ENCODE results near the gene GMPPA.

The GMPPA gene

DNA sequence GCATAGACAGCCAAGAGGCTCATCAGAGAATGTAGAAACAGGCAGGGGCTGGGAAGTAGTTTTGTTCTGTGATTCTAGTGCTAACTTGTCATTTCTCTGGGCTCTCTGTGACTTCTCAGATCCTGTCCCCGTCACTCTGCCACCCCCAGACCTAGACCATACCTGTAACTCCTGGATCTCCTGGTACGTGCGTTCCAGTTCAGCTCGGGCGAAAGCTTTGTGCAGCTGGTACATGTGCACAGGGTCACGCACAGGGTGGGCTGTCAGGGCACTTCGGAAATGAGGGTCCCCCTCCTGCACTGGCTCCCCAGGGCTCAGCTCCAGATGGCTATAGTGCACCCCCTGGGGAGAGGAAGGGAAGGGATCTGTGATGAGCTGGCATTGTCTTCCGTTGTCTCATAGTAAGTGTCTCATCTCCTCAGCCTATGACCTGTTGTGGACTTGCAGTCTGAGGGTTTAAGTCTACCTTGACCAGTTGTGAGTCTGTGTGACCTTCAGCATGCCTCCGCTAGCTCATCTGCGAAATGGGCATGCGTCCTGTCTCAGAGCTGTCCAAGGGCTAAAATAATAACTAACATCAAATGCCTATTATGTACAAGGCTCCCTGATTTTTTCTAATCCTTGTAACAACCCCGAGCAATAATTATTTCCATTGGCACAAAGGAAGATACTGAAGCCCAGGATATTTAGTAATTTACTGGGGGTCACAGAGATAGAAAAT is 42.3 kb downstream of the GMPPA start:
- DNase-seq, result no peak

DNA sequence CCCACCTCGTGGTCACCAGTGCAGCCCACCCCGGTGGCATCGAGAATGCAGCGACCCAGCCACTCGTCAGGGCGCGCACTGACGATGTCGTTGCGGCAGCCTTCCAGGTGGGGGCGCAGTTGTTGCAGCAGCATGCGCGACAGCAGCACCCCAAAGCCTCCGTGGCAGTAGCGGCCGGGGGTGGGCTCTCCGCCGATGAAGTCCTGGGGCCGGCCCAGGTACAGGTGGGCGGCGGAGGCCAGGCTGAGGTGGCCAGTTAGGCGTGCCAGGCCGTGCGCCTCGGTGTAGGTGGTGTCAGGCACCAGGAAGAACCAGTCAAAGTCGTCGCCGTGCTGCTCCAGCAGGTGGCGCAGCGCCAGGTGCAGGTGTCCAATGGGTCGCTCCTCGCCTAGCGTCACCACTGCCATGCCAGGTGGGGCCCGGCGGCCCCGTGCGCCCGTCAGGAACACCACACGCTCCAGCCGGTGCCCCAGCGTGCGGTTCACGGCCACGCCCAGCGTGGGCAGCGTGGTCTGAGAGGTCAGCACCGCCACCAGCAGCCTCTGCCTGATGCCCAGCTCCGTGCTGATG is 43.0 kb downstream of the GMPPA start:
- DNase-seq, result peak; percentile 34

DNA sequence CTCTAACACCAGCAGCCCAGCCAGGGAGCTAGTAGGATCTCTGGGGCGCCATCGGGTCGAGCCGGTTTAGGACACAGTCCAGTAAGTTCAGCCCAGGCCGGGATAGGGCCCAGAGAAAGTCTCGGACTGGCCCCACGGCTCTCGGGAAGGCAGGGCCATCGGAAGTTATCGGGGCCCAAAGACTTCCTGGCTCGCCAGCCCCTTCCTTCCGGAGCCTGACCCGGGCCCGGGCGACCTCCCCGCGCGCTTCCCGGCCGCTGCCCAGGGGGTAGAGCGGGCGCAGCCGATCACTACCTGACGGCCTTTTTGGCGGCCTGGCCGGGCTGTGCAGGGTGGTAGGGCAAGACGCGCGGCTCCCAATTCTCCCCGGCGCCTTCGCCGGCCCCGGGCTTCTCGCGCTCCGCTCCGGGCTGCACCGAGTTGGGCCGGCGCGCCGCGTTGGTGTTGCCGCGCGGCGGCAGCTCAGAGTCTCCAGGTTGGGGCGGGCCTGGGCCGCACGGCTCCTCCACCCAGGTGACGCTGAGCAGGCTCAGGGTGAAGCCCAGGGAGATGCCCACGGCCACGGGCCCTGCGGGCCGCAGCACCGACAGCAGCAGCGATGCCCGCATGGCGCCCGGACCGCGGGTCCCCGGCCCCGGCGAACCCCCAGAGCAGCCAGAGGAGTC is 44.4 kb downstream of the GMPPA start:
- peak; percentile 55 for DNase-seq

DNA sequence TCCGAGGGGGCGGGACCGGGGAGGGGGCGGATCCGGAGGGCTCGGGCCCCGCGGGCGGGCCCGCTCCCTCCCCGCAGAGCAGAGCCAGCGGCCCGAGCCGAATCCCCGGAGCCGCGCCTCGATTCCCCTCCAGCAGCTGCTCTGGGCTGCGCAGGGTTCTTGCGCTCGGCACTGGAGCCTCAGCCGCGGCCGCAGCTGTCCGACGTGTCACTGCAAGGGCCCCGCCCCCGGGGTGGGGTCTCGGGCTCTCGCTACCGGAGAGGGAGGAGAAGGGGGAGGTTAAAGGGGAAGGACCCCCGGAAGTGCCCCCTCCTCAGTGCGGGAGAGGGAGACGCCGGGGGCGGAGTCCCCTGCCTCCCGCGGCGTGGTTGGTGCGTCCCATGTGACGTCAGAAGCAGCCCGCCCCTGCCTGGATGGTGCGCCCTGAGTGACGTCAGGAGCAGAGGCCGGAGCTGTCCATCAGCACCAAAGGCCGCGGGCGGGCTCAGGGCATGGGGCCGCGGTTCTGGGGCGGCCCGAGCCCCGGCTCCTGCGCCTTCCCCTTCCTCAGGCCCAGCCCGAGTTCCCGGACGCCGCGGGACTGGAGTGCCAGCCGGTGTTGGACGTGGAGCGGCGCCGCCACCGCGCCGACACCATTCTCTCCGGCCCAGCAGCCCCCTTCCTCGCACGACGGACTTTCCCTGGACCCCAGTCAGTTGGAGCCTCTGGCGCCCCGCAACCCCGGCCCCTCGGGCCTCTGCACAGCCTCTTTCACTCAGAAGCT is 45.1 kb downstream of the GMPPA start, which contains the start of the genes CHPF and TMEM198:
Gene CHPF, minus strand, starts transcription at position 214 of the 763 bp plus-strand sequence. CDS start 271 bp downstream, outside the sequence.
Gene TMEM198, plus strand, starts transcription at position 433 of the 763 bp plus-strand sequence. CDS start 700 bp downstream, outside the sequence.
- peak; percentile 98 for DNase-seq

DNA sequence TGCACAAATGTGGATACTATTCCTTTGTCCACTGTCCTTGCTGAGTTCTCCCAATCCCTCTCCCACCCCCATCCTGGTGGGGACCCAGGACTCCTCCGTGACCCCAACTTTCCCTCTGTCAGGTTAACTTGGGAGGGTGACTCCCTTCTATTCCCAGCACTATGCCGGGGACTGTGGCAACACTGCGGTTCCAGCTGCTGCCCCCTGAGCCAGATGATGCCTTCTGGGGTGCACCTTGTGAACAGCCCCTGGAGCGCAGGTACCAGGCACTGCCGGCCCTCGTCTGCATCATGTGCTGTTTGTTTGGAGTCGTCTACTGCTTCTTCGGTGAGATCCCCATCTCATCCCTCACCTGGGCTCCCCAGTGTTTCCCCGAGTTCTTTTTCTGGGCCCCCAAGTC is 45.9 kb downstream of the GMPPA start:
- no peak for DNase-seq

DNA sequence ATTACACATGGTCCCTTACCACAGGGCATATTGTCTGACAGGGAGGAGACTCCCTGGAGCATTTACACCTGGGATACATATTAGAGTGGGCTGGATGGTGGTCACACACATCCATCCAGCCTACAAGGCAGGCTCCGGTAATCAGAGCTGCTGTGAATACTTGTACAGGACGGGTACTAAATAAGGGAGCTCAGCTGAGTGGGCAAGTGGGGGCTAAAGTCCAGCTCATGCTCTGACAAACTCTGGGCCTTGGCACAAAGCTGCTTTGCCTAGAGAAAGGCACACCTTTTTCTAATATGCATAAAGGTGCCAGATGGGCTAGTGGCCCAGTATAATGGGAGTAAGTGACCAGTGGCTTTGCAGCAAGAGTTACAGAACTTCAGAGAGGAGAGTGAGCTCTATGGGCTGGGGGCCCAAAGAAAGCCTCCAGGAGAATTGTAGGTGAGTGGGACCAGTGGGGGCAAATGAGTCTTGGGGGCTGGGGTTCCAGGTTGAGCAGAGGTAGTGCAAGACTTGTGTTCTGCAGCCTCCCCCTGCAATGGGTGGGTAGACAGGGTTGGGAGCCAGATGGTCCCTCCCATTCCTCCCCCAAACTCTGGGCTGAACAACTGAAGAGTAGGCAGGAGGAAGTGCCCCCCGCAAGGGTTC is 46.7 kb downstream of the GMPPA start:
- DNase-seq, result no peak

DNA sequence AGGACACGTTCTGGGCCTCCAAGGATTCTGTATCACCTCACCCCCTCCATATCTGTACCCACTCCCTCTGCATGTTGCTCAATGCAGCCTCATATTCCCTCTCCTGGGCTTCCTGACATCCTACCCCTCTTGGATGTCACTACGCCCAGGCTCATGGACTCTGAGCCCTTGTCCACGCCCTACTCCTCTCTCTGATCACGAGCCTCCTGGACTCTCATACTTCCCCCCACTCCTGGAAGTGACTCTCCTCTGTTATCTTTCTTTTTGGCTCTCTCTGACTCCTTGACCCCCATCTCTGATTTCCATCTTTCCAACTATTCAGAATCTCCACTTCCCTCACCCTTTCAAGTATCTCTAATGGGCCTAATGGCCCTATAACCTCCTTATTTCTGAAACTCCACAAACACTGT is 47.3 kb downstream of the GMPPA start:
- DNase-seq, result no peak

DNA sequence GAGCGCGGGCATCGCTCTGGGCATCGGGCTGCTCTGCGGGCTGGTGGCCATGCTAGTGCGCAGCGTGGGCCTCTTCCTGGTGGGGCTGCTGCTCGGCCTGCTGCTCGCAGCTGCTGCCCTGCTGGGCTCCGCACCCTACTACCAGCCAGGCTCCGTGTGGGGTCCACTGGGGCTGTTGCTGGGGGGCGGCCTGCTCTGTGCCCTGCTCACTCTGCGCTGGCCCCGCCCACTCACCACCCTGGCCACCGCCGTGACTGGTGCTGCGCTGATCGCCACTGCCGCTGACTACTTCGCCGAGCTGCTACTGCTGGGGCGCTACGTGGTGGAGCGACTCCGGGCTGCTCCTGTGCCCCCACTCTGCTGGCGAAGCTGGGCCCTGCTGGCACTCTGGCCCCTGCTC is 48.9 kb downstream of the GMPPA start:
- DNase-seq, result no peak

DNA sequence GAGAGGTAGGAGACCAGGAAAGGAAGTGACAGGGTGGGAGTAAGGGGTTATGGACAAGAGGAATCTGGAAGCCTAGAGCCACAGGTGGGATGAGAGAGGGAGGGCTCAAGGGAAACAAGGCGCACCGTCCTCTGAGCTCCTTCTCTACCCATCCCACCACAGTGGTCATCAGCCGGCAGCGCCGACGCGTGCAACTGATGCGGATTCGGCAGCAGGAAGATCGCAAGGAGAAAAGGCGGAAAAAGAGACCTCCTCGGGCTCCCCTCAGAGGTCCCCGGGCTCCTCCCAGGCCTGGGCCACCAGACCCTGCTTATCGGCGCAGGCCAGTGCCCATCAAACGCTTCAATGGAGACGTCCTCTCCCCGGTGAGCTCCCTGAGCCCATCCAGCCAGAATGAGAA is 50.3 kb downstream of the GMPPA start:
- no peak for DNase-seq

DNA sequence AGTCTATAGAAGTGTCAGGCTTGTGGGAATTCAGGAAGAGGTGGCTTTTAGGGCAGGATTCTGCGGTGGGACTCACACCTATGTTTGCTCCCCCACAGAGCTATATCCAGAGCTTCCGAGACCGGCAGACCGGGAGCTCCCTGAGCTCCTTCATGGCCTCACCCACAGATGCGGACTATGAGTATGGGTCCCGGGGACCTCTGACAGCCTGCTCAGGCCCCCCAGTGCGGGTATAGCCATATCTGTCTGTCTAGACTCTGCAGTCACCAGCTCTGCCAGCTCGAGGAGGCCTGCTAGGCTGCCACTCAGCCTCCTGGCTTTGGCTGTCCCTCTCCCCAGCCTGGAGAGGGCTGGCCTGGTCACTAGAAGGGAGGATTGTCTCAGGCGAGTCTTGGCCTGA is 50.9 kb downstream of the GMPPA start:
- DNase-seq, result no peak

DNA sequence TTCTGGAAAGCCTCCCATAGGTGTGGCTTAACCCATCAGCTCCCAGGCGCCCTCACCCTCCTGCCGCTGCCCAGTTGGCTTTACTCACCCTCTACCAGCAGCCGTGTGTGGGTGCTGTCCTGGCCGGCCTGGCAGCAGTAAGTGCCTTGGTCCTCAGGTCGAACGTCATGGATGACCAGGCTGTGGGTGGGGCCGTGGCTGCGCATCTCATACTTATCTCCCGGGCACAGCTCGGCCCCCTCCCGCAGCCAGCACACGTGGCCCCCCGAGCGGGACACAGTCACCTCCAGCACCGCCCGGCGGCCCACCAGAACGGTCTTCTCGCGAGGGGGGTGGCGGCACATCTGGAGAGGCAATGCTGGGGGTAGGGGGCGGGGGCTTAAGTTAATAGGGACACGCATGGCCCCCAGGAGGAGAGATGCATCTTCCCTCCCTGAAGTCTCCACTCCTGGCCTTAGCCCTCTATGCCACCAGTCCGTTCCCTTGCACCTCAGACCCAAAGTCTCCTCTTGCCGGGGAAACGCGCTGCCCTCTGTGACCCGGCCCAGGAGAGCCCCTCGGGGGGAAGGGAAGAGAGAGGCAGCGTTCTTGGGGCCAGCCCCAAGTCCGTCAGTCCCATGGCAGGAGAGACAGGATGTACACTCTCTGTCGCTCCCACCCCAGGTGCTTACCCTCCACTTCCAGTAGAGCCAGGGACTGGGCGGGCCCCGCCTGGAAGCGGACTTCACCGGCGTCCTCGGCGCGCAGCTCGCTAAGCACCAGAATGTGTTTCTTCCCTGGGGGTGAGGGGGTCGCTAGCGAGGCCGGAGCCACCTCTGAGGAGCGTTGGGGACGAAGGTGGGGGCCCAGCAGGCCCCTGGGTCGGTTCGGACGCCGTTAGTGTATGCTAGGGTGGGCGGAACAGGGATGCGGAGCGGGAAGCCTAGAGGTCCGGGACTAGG is 53.0 kb downstream of the GMPPA start:
- peak; percentile 63 for DNase-seq

DNA sequence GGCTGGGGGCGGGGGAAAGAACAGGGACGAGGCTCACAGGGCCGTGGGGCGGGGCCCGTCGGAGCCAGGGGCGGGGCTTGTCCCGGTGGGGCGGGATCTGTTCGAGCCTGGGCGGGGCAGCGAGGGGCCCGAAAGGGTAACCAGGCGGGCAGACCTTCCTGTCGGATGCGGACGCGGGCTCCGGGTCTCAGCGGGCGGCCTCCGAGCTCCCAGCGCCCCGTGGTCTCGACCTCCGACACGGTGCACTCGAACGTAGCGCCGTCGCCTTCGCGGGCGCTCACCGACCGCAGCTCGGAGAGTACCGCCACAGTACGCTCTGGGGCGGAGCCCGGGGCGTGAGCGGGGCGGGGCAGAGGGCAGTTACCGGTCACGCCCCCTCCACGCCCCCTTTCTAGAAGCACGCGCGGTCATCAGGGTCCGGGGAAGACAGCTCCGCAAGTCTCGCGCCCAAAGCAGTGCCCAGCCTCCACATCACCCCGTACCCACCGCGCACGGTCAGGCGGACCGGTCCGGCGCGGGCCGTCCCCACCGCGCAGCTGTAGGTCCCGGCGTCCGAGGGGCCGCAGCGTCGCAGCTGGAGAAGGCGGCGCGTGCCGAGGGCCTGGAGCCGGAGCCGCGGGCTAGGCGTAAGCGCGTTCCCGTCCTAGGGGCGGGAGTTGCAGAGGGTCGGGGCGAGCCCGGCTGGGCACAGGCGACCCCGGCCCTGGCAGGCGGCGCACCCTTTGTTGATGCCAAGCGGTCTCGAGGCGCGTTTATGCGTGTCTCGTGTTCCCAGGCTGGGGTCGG is 53.9 kb downstream of the GMPPA start:
- DNase-seq, result peak; percentile 84

DNA sequence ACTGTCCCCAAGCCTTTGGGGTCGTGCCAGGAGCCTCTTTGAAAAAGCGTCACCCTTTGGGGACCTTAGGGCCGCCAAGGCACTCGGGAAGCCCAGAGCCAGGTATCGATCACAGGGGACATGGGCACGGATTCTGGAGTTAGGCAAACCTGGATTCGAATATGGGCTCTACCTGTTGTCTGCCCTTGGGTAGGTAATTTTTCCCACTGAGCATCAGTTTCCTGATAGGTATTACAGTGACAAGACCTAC is 54.4 kb downstream of the GMPPA start:
- DNase-seq, result no peak

DNA sequence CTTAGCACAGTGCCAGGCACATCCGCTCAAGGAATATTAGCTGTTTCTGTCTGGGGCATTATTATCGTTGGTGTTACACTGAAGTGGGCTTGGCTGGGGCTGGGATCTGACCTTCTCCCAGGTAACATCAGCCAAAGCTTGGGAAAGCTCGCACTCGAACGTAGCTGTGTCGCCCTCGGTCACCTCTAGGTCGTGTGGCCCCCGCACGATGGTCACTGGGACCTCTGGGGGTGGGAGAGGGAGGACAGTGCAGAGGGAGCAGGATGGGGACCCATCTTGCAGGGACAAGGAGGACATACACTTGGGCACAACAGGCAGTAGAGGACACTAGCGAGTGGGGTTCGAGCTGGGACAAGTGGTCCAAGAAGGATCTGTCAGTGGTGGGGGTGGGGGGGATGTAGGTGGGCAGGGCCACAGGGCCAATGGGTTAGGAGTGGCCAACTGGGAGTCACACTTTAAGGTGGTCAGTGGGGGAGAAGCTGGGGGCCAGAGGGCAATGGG is 54.8 kb downstream of the GMPPA start:
- no peak for DNase-seq

DNA sequence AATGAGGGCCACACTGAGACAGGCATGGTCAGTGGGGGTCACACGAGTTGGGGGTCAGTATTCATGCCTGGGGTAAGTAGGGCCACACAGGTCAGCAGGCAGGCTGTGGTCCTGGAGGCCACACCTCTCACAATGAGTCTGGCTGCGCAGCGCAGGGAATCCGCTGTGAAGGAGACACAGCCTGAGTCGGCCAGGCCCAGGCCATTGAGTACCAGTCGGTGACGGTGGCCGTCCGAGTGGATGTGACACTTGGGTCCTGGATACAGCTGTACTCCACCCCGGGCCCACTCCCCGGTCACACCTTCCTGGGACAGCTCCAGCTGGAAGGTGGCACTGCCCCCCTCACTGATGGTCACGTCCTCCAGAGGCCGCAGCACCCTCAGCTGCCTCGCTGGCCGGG is 55.7 kb downstream of the GMPPA start:
- DNase-seq, result no peak

DNA sequence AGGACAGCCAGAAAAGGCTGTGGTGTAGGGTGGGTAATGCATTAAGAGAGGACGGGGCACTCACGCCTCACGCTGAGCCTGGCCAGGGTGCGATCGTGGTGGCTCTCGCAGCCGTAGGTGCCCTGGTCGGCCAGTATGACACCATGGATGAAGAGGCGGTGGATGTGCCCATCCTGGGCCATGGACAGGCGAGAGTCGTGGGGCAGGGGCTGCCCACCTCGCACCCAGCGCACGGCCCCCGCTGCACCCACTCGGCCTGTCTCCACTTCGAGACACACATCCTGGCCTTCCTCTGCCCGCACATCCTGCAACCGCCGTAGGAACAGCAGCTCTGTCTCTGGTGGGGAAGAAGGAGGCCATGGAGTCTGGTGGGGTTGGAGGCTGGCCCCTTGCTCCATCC is 57.3 kb downstream of the GMPPA start:
- no peak for DNase-seq

DNA sequence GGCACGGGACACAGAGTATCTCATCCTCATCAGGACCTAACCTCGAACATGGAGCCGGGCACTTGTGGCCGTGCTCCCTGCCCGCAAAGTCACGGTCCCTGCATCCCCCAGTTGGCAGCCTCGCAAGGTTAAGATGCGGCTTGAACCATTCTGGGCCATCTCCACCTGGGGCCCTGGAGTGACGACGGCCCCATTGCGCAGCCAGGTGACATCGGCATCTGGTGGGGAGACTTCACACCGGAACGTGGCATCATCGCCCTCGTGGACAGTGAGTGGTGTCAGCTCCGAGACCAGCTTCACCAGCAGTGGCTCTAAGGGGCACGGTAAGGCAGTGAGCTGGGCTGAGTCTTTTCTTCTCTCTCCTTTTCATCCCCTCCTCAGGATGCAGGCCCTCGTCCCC is 57.7 kb downstream of the GMPPA start:
- DNase-seq, result no peak
